Bronchial epithelial cell (primary cell): ENCODE measurements around the gene LDAH. TPM values are rescaled to one million over a fixed set of nuclear protein-coding genes. Genes with fewer than 3 reads are reported as not detected.
"Not testable (repeated sequence)": the region's sequence is repeated elsewhere in the genome, so short reads cannot be mapped to it uniquely, and the experiment has no call there.

Experiments used
- DNase-seq: peaks from one replicate; pipeline ENCODE4 v3.0.0-alpha.2; 2010; ENCODE audit warnings: low read depth
- FAIRE-seq: peaks from 2 replicates; lab custom pipeline; 2011; peaks lifted over from hg19 to GRCh38; lab: Jason Lieb, UNC
- H3K27me3 ChIP-seq: 2 replicates; pipeline ENCODE4 v1.5.1; 2011; ENCODE audit warnings: low read length; ENCODE audit not compliant: control insufficient read depth, insufficient read depth
- H3K36me3 ChIP-seq: 2 replicates; pipeline ENCODE4 v1.5.1; 2011; ENCODE audit warnings: low read length; ENCODE audit not compliant: control insufficient read depth, insufficient read depth
- H3K4me3 ChIP-seq: 2 replicates; pipeline ENCODE4 v1.5.1; 2011; ENCODE audit warnings: mild to moderate bottlenecking, low read depth, low read length, control low read depth
- CTCF ChIP-seq: IDR thresholded peaks from 2 replicates; pipeline ENCODE4 v1.5.1; 2011; ENCODE audit warnings: mild to moderate bottlenecking, moderate library complexity, low read length, control low read depth, inconsistent platforms; ENCODE audit not compliant: insufficient read depth, severe bottlenecking
- total RNA-seq: library from RNA; depleted of rRNA; stranded (reverse); fragments of >200 nt; gene quantifications from 2 replicates; pipeline ENCODE4 v1.2.1, GENCODE V29; 2014

LDAH gene
- total RNA-seq, 1 donor from 2014 or later, result 8.4 TPM

- no peak overlapping the region for H3K4me3 ChIP-seq
- H3K27me3 ChIP-seq, result no peaks in the 10 kb centered on the region
- H3K36me3 ChIP-seq, result no peaks in the 10 kb centered on the region
- DNase-seq, result no peak
- no peak for TF ChIP-seq CTCF
- FAIRE-seq, result no peak
Measured at GRCh38 chr2:20726913-20727312, 96.0 kb downstream of the LDAH start.

GRCh38 chr2:20725782-20726181, 97.1 kb downstream of the LDAH start:
- no peak for TF ChIP-seq CTCF
- DNase-seq (no peak), FAIRE-seq (no peak)
- Histone ChIP-seq H3K36me3 (no peaks in the 10 kb centered on the region), H3K27me3 (no peaks in the 10 kb centered on the region), H3K4me3 (no peak overlapping the region)

GRCh38 chr2:20724500-20725053, 98.3 kb downstream of the LDAH start:
- TF ChIP-seq CTCF, result no peak
- H3K36me3 ChIP-seq, result no peaks in the 10 kb centered on the region
- no peak for FAIRE-seq
- H3K4me3 ChIP-seq, result no peak overlapping the region
- H3K27me3 ChIP-seq, result no peaks in the 10 kb centered on the region
- no peak for DNase-seq

GRCh38 chr2:20723543-20723942, 99.4 kb downstream of the LDAH start:
- no peak overlapping the region for H3K4me3 ChIP-seq
- H3K27me3 ChIP-seq, result no peaks in the 10 kb centered on the region
- DNase-seq (no peak), FAIRE-seq (no peak)
- TF ChIP-seq CTCF, result no peak
- H3K36me3 ChIP-seq, result no peaks in the 10 kb centered on the region

GRCh38 chr2:20722592-20723240, 100.2 kb downstream of the LDAH start:
- DNase-seq (no peak), FAIRE-seq (no peak)
- Histone ChIP-seq H3K4me3 (no peak overlapping the region), H3K36me3 (no peaks in the 10 kb centered on the region), H3K27me3 (no peaks in the 10 kb centered on the region)
- no peak for TF ChIP-seq CTCF

GRCh38 chr2:20717641-20718040, 105.3 kb downstream of the LDAH start:
- DNase-seq (no peak), FAIRE-seq (no peak)
- no peak for TF ChIP-seq CTCF
- Histone ChIP-seq H3K4me3 (no peak overlapping the region), H3K36me3 (no peaks in the 10 kb centered on the region), H3K27me3 (no peaks in the 10 kb centered on the region)

- H3K27me3 ChIP-seq, H3K36me3 ChIP-seq, DNase-seq, FAIRE-seq, H3K4me3 ChIP-seq: not testable (repeated sequence)
Measured at GRCh38 chr2:20716164-20716563, 106.7 kb downstream of the LDAH start.

- not testable (repeated sequence) for H3K4me3 ChIP-seq, DNase-seq, H3K27me3 ChIP-seq, H3K36me3 ChIP-seq, FAIRE-seq
Measured at GRCh38 chr2:20714412-20714811, 108.5 kb downstream of the LDAH start.
